ENCODE results near the gene CCDC157.

CCDC157 gene

GRCh38 chr22:30326255-30326705 is 30.5 kb upstream of the CCDC157 start (continued):
- no peak for TF ChIP-seq ZNF394 (tag by site-specific recombination; IDR thresholded peaks at IDR 0.05; ENCODE audit: borderline replicate concordance)
- TF ChIP-seq MYNN (tag by site-specific recombination; IDR thresholded peaks at IDR 0.05; ENCODE audit: borderline replicate concordance) = no peak
- TF ChIP-seq, protein P1, sequence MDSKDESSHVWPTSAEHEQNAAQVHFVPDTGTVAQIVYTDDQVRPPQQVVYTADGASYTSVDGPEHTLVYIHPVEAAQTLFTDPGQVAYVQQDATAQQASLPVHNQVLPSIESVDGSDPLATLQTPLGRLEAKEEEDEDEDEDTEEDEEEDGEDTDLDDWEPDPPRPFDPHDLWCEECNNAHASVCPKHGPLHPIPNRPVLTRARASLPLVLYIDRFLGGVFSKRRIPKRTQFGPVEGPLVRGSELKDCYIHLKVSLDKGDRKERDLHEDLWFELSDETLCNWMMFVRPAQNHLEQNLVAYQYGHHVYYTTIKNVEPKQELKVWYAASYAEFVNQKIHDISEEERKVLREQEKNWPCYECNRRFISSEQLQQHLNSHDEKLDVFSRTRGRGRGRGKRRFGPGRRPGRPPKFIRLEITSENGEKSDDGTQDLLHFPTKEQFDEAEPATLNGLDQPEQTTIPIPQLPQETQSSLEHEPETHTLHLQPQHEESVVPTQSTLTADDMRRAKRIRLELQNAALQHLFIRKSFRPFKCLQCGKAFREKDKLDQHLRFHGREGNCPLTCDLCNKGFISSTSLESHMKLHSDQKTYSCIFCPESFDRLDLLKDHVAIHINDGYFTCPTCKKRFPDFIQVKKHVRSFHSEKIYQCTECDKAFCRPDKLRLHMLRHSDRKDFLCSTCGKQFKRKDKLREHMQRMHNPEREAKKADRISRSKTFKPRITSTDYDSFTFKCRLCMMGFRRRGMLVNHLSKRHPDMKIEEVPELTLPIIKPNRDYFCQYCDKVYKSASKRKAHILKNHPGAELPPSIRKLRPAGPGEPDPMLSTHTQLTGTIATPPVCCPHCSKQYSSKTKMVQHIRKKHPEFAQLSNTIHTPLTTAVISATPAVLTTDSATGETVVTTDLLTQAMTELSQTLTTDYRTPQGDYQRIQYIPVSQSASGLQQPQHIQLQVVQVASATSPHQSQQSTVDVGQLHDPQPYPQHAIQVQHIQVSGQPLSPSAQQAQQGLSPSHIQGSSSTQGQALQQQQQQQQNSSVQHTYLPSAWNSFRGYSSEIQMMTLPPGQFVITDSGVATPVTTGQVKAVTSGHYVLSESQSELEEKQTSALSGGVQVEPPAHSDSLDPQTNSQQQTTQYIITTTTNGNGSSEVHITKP (tag by site-specific recombination; IDR thresholded peaks at IDR 0.05) = peak; percentile 98
- no peak for TF ChIP-seq ZNF777 (tag by site-specific recombination; IDR thresholded peaks at IDR 0.05; ENCODE audit: borderline replicate concordance)
- no peak for TF ChIP-seq ZNF140 (tag by site-specific recombination; IDR thresholded peaks at IDR 0.05)
- no peak for TF ChIP-seq ZNF670 (tag by site-specific recombination; IDR thresholded peaks at IDR 0.05; ENCODE audit: low read depth)
- TF ChIP-seq ZNF132 (tag by site-specific recombination; IDR thresholded peaks at IDR 0.05; ENCODE audit: borderline replicate concordance) = no peak
- TF ChIP-seq ZNF404 (tag by site-specific recombination; IDR thresholded peaks at IDR 0.05) = no peak
- TF ChIP-seq ZNF146 (tag by site-specific recombination; IDR thresholded peaks at IDR 0.05) = no peak
- no peak for TF ChIP-seq ZNF596 (tag by site-specific recombination; IDR thresholded peaks at IDR 0.05)
- no peak for TF ChIP-seq ZNF629 (tag by site-specific recombination; IDR thresholded peaks at IDR 0.05)
- no peak for TF ChIP-seq BCL11B (tag by site-specific recombination; IDR thresholded peaks at IDR 0.05; ENCODE audit: low read depth)
- no peak for TF ChIP-seq ZNF768 (tag by site-specific recombination; IDR thresholded peaks at IDR 0.05)
- TF ChIP-seq ZNF350 (tag by site-specific recombination; IDR thresholded peaks at IDR 0.05) = no peak
- TF ChIP-seq KLF9 (tag by site-specific recombination; IDR thresholded peaks at IDR 0.05; ENCODE audit: low read depth) = peak; percentile 16
- TF ChIP-seq ZNF311 (tag by site-specific recombination; IDR thresholded peaks at IDR 0.05; ENCODE audit: borderline replicate concordance) = no peak
- no peak for TF ChIP-seq ZNF529 (tag by site-specific recombination; IDR thresholded peaks at IDR 0.05; ENCODE audit: insufficient replicate concordance)
- no peak for TF ChIP-seq ZNF791 (tag by site-specific recombination; IDR thresholded peaks at IDR 0.05)
- TF ChIP-seq, protein P2, sequence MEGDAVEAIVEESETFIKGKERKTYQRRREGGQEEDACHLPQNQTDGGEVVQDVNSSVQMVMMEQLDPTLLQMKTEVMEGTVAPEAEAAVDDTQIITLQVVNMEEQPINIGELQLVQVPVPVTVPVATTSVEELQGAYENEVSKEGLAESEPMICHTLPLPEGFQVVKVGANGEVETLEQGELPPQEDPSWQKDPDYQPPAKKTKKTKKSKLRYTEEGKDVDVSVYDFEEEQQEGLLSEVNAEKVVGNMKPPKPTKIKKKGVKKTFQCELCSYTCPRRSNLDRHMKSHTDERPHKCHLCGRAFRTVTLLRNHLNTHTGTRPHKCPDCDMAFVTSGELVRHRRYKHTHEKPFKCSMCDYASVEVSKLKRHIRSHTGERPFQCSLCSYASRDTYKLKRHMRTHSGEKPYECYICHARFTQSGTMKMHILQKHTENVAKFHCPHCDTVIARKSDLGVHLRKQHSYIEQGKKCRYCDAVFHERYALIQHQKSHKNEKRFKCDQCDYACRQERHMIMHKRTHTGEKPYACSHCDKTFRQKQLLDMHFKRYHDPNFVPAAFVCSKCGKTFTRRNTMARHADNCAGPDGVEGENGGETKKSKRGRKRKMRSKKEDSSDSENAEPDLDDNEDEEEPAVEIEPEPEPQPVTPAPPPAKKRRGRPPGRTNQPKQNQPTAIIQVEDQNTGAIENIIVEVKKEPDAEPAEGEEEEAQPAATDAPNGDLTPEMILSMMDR (tag by site-specific recombination; IDR thresholded peaks at IDR 0.05) = no peak
- no peak for TF ChIP-seq ZNF211 (tag by site-specific recombination; IDR thresholded peaks at IDR 0.05; ENCODE audit: low read depth)
- TF ChIP-seq, protein P3, sequence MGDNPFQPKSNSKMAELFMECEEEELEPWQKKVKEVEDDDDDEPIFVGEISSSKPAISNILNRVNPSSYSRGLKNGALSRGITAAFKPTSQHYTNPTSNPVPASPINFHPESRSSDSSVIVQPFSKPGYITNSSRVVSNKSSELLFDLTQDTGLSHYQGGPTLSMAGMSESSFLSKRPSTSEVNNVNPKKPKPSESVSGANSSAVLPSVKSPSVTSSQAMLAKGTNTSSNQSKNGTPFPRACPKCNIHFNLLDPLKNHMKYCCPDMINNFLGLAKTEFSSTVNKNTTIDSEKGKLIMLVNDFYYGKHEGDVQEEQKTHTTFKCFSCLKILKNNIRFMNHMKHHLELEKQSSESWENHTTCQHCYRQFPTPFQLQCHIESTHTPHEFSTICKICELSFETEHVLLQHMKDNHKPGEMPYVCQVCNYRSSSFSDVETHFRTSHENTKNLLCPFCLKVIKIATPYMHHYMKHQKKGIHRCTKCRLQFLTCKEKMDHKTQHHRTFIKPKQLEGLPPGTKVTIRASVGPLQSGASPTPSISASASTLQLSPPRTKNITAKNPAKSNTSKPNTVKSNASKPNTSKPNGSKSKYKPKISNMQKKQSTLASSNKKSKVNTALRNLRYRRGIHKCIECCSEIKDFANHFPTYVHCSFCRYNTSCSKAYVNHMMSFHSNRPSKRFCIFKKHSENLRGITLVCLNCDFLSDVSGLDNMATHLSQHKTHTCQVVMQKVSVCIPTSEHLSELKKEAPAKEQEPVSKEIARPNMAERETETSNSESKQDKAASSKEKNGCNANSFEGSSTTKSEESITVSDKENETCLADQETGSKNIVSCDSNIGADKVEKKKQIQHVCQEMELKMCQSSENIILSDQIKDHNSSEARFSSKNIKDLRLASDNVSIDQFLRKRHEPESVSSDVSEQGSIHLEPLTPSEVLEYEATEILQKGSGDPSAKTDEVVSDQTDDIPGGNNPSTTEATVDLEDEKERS (tag by site-specific recombination; IDR thresholded peaks at IDR 0.05) = no peak
- no peak for TF ChIP-seq INSM2 (tag by site-specific recombination; IDR thresholded peaks at IDR 0.05)
- TF ChIP-seq, protein P4, sequence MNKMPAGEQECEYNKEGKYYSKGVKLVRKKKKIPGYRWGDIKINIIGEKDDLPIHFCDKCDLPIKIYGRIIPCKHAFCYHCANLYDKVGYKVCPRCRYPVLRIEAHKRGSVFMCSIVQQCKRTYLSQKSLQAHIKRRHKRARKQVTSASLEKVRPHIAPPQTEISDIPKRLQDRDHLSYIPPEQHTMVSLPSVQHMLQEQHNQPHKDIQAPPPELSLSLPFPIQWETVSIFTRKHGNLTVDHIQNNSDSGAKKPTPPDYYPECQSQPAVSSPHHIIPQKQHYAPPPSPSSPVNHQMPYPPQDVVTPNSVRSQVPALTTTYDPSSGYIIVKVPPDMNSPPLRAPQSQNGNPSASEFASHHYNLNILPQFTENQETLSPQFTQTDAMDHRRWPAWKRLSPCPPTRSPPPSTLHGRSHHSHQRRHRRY (tag by site-specific recombination; IDR thresholded peaks at IDR 0.05) = no peak
- TF ChIP-seq ZBTB8A (tag by site-specific recombination; IDR thresholded peaks at IDR 0.05) = no peak
- TF ChIP-seq ZNF274 (IDR thresholded peaks at IDR 0.05; ENCODE audit: low read length) = no peak
- TF ChIP-seq ZNF274 (tag by site-specific recombination; IDR thresholded peaks at IDR 0.05; ENCODE audit: borderline replicate concordance) = no peak
- TF ChIP-seq, protein P5, sequence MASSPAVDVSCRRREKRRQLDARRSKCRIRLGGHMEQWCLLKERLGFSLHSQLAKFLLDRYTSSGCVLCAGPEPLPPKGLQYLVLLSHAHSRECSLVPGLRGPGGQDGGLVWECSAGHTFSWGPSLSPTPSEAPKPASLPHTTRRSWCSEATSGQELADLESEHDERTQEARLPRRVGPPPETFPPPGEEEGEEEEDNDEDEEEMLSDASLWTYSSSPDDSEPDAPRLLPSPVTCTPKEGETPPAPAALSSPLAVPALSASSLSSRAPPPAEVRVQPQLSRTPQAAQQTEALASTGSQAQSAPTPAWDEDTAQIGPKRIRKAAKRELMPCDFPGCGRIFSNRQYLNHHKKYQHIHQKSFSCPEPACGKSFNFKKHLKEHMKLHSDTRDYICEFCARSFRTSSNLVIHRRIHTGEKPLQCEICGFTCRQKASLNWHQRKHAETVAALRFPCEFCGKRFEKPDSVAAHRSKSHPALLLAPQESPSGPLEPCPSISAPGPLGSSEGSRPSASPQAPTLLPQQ (tag by site-specific recombination; IDR thresholded peaks at IDR 0.05) = peak; percentile 82
- TF ChIP-seq SALL2 (tag by site-specific recombination; IDR thresholded peaks at IDR 0.05; ENCODE audit: borderline replicate concordance) = no peak
